HS-27A (cell line): ENCODE measurements around the gene CRIP2.

ENCODE experiments used
- DNase-seq: peaks from one replicate; pipeline ENCODE4 v3.0.0-alpha.2; 2012; ENCODE audit warnings: low read depth, missing footprints

Gene CRIP2

DNA sequence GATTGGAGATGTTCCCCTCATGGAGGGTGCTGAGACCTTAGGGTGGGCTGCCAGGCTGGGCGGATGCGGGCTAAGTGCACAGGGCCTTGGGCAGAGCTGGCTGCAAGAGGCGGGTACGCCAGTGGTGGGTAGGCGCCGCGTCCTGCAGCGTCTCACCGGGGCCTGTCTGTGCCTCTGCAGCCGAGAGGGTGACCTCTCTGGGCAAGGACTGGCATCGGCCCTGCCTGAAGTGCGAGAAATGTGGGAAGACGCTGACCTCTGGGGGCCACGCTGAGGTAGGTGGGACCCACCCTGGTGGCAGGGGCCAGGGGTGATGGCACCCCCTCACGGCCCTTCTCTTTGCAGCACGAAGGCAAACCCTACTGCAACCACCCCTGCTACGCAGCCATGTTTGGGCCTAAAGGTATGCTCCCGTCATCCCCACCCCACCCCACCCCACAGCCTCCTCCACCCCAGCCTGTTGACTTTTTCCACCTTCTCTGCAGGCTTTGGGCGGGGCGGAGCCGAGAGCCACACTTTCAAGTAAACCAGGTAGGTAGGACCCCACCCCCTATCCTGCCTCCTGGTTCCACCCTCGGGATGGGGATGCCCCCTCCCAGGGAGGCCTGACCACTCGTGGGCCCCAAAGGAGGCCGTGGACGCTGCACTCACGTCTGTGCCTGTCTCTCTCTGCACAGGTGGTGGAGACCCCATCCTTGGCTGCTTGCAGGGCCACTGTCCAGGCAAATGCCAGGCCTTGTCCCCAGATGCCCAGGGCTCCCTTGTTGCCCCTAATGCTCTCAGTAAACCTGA is 13.6 kb downstream of the CRIP2 start:
- DNase-seq: no peak

GRCh38 chr14:105488781-105489541 is 14.3 kb downstream of the CRIP2 start:
- no peak for DNase-seq

GRCh38 chr14:105489542-105490266 is 15.1 kb downstream of the CRIP2 start:
- DNase-seq: peak; percentile 71

DNA sequence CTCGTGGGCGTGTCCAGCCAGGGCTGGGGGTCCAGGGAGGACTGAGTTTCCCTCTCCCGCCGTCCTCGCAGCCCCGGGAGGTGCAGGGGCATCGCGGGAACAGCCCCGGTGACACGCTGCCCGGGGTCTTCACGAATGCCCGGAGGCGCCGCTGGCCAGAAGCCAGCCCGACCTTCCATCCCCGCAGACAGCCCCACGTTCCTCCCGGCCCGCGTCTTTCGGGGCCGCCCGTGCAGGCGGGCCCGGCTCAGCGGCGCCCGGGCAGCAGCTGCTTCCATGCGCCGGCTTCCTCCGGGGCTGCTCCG is 15.6 kb downstream of the CRIP2 start:
- DNase-seq: no peak

- peak; percentile 99 for DNase-seq
Measured at GRCh38 chr14:105490572-105491365, 16.1 kb downstream of the CRIP2 start, which contains the start of gene TEDC1. Gene TEDC1, plus strand, starts transcription at chr14:105491246. Its CDS starts 130 bp downstream, at chr14:105491376.

- DNase-seq: peak; percentile 35
Measured at GRCh38 chr14:105491366-105491973, 16.8 kb downstream of the CRIP2 start.

- no peak for DNase-seq
Measured at GRCh38 chr14:105492031-105492970, 17.7 kb downstream of the CRIP2 start.

DNA sequence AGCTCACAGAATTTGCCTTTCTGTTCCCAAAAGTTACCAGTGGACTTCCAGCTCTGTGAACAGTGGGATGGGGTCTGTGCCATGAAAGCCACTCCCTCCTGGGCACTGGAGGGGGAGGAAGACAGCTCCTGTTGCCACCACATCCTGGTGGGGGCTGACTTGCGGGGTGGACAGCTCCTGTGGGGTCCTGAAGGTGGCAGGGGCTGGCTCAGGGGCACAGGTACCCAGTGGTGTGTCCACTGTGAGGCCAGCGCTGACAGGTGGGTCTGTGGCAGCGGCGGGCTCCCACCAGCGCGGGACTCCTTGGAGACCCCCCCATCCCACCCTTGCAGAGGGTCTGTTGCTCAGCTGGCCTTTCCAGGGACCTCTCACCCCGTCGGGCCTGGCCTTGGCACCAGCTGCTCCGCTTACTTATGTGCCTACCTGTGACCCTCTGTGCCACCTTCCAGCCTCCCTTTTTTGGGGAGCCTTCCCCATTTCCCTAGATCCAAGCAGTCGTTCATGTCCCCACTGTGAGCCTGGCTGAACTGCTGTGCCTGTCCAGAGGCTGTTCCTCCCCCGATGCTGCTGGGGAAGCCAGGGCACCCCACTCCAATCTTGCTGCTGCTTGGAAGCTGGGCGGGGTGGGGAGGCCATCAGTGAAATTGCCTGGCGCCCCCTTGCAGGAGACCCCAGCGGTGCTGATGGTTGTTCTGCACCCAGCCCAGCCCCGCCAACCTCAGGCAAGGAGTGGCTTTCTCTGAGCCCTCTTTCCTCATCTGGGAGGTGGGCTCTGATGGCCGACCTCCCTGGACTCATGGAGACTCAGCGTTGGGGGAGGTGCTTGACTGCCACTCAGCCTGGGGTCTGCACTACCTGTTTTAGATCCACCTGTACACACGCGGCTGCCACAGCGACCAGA is 18.6 kb downstream of the CRIP2 start:
- DNase-seq: no peak

- DNase-seq: no peak
Measured at GRCh38 chr14:105493921-105494605, 19.4 kb downstream of the CRIP2 start.

GRCh38 chr14:105494606-105494929 is 19.9 kb downstream of the CRIP2 start:
- DNase-seq: no peak

DNA sequence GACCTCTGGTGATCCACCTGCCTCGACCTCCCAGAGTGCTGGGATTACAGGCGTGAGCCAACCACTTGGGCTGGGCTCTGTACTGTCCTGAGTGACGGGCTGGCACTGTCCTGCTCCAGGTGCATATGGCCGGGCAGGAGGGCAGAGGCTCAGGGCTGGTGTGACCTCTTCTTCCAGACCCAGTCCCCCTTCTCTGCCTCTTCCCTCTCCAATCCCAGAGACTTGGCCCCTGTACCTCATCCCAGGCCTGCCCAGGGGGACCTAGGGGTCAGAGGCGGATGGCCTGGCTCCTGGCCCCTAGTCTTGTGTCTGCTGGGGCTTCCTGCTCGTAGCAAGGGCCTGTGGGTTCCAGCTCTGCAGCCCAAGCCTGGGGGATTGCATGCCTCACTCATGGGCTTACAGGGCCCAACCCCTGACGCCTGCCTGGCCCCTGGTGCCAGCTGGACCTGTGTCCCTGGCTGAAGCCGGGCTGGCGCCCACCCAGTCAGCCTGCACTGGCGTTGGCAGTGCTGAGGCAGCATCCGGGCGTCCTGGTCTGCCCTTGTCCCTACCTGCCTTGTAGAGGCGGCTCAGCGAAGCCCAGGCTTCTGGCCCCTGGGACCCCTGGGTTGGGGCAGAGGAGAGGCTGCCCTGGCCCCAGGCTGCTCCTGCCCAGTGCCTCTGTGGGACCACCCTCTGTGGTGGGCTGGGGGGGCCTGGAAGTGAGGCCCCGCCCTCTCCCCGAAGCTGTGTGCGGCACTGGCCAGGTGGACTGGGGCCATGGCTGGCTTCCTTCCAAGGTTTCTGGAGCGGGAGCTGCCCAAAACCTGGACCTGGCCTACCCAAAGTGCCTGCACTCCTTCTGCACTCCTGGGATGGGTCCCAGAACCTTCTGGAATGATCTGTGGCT is 20.7 kb downstream of the CRIP2 start:
- DNase-seq: no peak

GRCh38 chr14:105495990-105496830 is 21.6 kb downstream of the CRIP2 start:
- DNase-seq: no peak

GRCh38 chr14:105496831-105497591 is 22.4 kb downstream of the CRIP2 start:
- DNase-seq: no peak

DNA sequence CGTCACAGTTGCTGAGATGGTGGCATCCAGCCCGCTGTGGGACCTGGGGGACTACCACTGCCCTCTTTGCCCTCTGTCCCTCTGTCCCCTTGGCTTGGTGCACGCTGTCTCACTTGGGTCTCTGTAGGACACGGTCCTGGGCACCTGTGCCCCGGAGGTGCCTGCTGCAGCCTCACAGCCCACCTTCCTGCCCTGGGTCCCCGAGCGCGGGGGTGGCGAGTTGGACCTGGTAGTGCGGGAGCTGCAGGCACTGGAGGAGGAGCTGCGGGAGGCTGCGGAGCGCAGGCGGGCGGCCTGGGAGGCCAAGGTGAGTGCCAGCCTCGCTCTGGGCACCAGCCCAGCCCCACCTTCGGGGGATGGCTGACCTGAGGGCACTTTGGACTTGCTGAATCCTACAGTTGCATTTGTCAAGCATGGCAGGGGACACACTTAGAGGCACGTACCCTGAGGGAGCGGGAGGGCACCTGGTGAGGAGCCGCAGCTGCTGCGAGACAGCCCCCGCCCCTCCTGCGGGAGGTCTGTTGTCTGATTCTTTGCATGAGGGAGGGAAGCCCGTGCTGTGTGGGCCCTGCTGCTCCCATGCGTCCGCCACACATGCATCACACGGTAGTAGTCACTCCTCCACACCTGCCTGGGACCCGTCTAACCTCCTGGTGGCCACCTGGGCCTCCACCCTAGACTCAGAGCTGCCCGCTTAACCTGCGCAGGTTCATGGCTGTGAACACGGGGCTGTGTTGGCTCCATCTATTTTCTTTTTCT is 23.2 kb downstream of the CRIP2 start:
- DNase-seq: no peak
